SK-N-SH treated with all-trans-retinoic acid at 6 μM for 48 hours (cell line): ENCODE results near the gene AEN.
"Not testable (repeated sequence)": the region's sequence is repeated elsewhere in the genome, so short reads cannot be mapped to it uniquely, and the experiment has no call there.

ENCODE experiments used
- ATAC-seq: fragments of 200-7000 bp; cut with Tn5 transposase; 3 replicates; pipeline ENCODE4 v1.9.1; 2020; ENCODE audit warnings: mild to moderate bottlenecking, moderate library complexity
- CSDC2 ChIP-seq: fragments of 250-450 bp; sonication (Bioruptor Pico); IDR thresholded peaks from 2 replicates; pipeline ENCODE4 v1.5.0; 2020; ENCODE audit warnings: mild to moderate bottlenecking, moderate library complexity
- CSRNP3 ChIP-seq: fragments of 250-450 bp; sonication (Bioruptor Pico); IDR thresholded peaks from 2 replicates; pipeline ENCODE4 v1.5.1; 2021; ENCODE audit warnings: mild to moderate bottlenecking, moderate library complexity
- ISL1 ChIP-seq: fragments of 250-450 bp; sonication (Bioruptor Pico); IDR thresholded peaks from 2 replicates; pipeline ENCODE4 v2.1.2; 2022; ENCODE audit warnings: mild to moderate bottlenecking, moderate library complexity
- OSR1 ChIP-seq: fragments of 250-450 bp; sonication (Bioruptor Pico); IDR thresholded peaks from 2 replicates; pipeline ENCODE4 v1.8.0; 2022; ENCODE audit warnings: moderate library complexity, mild to moderate bottlenecking, inconsistent platforms
- PPARA ChIP-seq: fragments of 250-450 bp; sonication (Bioruptor Pico); IDR thresholded peaks from 2 replicates; pipeline ENCODE4 v1.5.0; 2020; ENCODE audit warnings: mild to moderate bottlenecking, borderline replicate concordance
- RARB ChIP-seq: fragments of 250-450 bp; sonication (Bioruptor Pico); IDR thresholded peaks from 2 replicates; pipeline ENCODE4 v1.8.0; 2021; ENCODE audit warnings: mild to moderate bottlenecking, moderate library complexity
- SNAI2 ChIP-seq: fragments of 250-450 bp; sonication (Bioruptor Pico); IDR thresholded peaks from 2 replicates; pipeline ENCODE4 v1.5.0; 2020; ENCODE audit warnings: mild to moderate bottlenecking, moderate library complexity
- TCF4 ChIP-seq: fragments of 250-450 bp; sonication (Bioruptor Pico); IDR thresholded peaks from 2 replicates; pipeline ENCODE4 v1.8.0; 2021; ENCODE audit warnings: mild to moderate bottlenecking, moderate library complexity, borderline replicate concordance
- TOX ChIP-seq: fragments of 250-450 bp; sonication (Bioruptor Pico); IDR thresholded peaks from 2 replicates; pipeline ENCODE4 v1.8.0; 2021; ENCODE audit warnings: mild to moderate bottlenecking, moderate library complexity, borderline replicate concordance
- ZC3H10 ChIP-seq: fragments of 250-450 bp; sonication (Bioruptor Pico); IDR thresholded peaks from 2 replicates; pipeline ENCODE4 v1.5.1; 2021; ENCODE audit warnings: mild to moderate bottlenecking, moderate library complexity
- ZFP30 ChIP-seq: fragments of 450-650 bp; formaldehyde crosslinking; IDR thresholded peaks from 2 replicates; pipeline ENCODE4 v1.5.0; 2022; ENCODE audit warnings: mild to moderate bottlenecking, moderate library complexity
- ZNF565 ChIP-seq: fragments of 450-650 bp; formaldehyde crosslinking; conservative IDR thresholded peaks from 2 replicates; pipeline ENCODE4 v1.5.0; 2020; ENCODE audit warnings: low read depth, mild to moderate bottlenecking, moderate library complexity
- ZNF70 ChIP-seq: fragments of 450-650 bp; formaldehyde crosslinking; IDR thresholded peaks from 2 replicates; pipeline ENCODE4 v1.5.0; 2020; ENCODE audit warnings: mild to moderate bottlenecking, moderate library complexity
- ZNF8 ChIP-seq: fragments of 450-650 bp; formaldehyde crosslinking; IDR thresholded peaks from 2 replicates; pipeline ENCODE4 v1.5.0; 2020; ENCODE audit warnings: mild to moderate bottlenecking, moderate library complexity
- TF ChIP-seq, protein P1 (sequence below): fragments of 250-450 bp; sonication (Bioruptor Pico); IDR thresholded peaks from 2 replicates; pipeline ENCODE4 v1.5.0; 2020; ENCODE audit warnings: mild to moderate bottlenecking, moderate library complexity
- TF ChIP-seq, protein P2 (sequence below): fragments of 250-450 bp; sonication (Bioruptor Pico); IDR thresholded peaks from 2 replicates; pipeline ENCODE4 v1.8.0; 2020; ENCODE audit warnings: mild to moderate bottlenecking, moderate library complexity, borderline replicate concordance
- TF ChIP-seq, protein P3 (sequence below): fragments of 250-450 bp; sonication (Bioruptor Pico); IDR thresholded peaks from 2 replicates; pipeline ENCODE4 v1.8.0; 2021; ENCODE audit warnings: low read depth, mild to moderate bottlenecking, moderate library complexity, borderline replicate concordance

The AEN gene

DNA sequence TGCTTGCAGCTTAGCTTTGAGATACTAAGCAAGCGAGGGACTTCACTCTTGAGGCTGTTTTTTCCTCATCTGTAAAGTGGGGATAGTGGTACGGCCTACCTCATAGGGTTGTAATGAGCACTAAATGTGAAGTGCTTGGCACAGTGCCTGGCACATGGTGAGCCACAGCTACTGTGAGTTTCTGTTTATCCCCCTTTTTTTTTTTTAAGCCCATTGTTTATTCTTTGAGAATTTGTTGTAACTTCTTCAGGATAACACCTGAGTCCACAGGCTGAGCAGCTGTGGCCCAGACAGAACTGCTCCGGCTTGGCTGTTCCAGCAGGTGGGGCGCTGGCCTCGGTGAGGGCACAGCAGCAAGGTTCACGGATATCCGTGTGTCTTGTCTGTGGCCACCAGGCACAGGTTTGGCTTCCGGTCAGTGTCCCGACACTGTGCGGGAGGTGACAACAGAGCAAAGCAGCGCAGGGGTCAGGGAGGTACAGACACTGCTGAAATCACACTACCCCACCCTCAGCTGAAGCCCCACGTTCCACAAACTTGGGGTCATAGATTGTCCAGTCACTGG lies 10.4 kb downstream of the AEN start:
- TF ChIP-seq ZC3H10 (no peak), TOX (no peak), TCF4 (CRISPR knock-in tag) (no peak), SNAI2 (CRISPR knock-in tag) (no peak), CSRNP3 (CRISPR knock-in tag) (no peak), PPARA (no peak), ISL1 (CRISPR knock-in tag) (no peak), ZNF565 (CRISPR knock-in tag) (no peak), ZNF8 (CRISPR knock-in tag) (no peak)
- TF ChIP-seq, protein P1, sequence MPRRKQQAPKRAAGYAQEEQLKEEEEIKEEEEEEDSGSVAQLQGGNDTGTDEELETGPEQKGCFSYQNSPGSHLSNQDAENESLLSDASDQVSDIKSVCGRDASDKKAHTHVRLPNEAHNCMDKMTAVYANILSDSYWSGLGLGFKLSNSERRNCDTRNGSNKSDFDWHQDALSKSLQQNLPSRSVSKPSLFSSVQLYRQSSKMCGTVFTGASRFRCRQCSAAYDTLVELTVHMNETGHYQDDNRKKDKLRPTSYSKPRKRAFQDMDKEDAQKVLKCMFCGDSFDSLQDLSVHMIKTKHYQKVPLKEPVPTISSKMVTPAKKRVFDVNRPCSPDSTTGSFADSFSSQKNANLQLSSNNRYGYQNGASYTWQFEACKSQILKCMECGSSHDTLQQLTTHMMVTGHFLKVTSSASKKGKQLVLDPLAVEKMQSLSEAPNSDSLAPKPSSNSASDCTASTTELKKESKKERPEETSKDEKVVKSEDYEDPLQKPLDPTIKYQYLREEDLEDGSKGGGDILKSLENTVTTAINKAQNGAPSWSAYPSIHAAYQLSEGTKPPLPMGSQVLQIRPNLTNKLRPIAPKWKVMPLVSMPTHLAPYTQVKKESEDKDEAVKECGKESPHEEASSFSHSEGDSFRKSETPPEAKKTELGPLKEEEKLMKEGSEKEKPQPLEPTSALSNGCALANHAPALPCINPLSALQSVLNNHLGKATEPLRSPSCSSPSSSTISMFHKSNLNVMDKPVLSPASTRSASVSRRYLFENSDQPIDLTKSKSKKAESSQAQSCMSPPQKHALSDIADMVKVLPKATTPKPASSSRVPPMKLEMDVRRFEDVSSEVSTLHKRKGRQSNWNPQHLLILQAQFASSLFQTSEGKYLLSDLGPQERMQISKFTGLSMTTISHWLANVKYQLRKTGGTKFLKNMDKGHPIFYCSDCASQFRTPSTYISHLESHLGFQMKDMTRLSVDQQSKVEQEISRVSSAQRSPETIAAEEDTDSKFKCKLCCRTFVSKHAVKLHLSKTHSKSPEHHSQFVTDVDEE (CRISPR knock-in tag), result no peak

GRCh38 chr15:88632797-88633196 lies 11.7 kb downstream of the AEN start:
- ATAC-seq, result not testable (repeated sequence)

More for the DNA sequence above, 10.4 kb downstream of the AEN start:
- ATAC-seq, result no peak

- TF ChIP-seq OSR1 (CRISPR knock-in tag) (no peak), CSRNP3 (CRISPR knock-in tag) (no peak), CSDC2 (CRISPR knock-in tag) (no peak), RARB (CRISPR knock-in tag) (no peak), ZC3H10 (no peak), ZNF70 (CRISPR knock-in tag) (no peak), TOX (no peak)
- TF ChIP-seq, protein P2, sequence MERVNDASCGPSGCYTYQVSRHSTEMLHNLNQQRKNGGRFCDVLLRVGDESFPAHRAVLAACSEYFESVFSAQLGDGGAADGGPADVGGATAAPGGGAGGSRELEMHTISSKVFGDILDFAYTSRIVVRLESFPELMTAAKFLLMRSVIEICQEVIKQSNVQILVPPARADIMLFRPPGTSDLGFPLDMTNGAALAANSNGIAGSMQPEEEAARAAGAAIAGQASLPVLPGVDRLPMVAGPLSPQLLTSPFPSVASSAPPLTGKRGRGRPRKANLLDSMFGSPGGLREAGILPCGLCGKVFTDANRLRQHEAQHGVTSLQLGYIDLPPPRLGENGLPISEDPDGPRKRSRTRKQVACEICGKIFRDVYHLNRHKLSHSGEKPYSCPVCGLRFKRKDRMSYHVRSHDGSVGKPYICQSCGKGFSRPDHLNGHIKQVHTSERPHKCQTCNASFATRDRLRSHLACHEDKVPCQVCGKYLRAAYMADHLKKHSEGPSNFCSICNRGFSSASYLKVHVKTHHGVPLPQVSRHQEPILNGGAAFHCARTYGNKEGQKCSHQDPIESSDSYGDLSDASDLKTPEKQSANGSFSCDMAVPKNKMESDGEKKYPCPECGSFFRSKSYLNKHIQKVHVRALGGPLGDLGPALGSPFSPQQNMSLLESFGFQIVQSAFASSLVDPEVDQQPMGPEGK, result no peak
- TF ChIP-seq, all 23 proteins: peak for 0
- no peak for ATAC-seq
Observed at GRCh38 chr15:88634449-88634848, 13.3 kb downstream of the AEN start.

DNA sequence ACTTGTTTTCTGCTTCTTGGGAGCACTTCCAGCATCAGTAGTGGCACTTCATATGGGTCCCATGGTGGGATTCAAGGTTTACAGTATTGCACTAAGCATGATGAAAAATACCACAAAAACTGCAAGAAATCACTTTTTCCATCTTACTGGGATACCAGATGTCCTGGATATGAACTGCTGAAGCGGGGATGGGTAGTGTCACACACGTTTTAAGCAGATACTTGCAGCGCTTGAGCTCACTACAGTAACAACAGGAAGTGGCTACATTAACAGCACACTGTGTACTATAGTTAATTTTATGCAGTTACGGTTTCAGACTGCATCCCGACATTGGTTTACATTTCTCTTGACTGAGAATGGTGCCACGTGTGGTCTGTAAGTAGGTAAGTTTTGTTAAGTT lies 14.2 kb downstream of the AEN start:
- ATAC-seq, result no peak
- no peak for TF ChIP-seq ZNF565 (CRISPR knock-in tag)
- TF ChIP-seq ZFP30, result no peak
- no peak for TF ChIP-seq TCF4 (CRISPR knock-in tag)
- TF ChIP-seq, protein P2, result no peak
- TF ChIP-seq ISL1 (CRISPR knock-in tag), result no peak
- TF ChIP-seq, protein P3, sequence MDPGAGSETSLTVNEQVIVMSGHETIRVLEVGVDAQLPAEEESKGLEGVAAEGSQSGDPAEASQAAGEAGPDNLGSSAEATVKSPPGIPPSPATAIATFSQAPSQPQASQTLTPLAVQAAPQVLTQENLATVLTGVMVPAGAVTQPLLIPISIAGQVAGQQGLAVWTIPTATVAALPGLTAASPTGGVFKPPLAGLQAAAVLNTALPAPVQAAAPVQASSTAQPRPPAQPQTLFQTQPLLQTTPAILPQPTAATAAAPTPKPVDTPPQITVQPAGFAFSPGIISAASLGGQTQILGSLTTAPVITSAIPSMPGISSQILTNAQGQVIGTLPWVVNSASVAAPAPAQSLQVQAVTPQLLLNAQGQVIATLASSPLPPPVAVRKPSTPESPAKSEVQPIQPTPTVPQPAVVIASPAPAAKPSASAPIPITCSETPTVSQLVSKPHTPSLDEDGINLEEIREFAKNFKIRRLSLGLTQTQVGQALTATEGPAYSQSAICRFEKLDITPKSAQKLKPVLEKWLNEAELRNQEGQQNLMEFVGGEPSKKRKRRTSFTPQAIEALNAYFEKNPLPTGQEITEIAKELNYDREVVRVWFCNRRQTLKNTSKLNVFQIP (CRISPR knock-in tag), result no peak
